Liver (tissue), 3 donors: ENCODE measurements around the gene GGN.

Source experiments
- ATF3 ChIP-seq: IDR thresholded peaks from 2 replicates; pipeline ENCODE4 v1.6.1; 2016; ENCODE audit warnings: antibody characterized with exemption
- CTCF ChIP-seq: fragments of 150-350 bp; IDR thresholded peaks from 2 replicates; pipeline ENCODE4 v1.5.1; 2017; ENCODE audit warnings: improper control_type of control experiment, low read depth, low read length; ENCODE audit not compliant: missing input control
- FOXA1 ChIP-seq: IDR thresholded peaks from 2 replicates; pipeline ENCODE4 v1.6.1; 2016; ENCODE audit warnings: antibody characterized with exemption
- GABPA ChIP-seq, 2 donors: IDR thresholded peaks in 1 of 2; conservative IDR thresholded peaks in 1 of 2; 2 replicates each; pipeline ENCODE4 v1.6.1; 2016; ENCODE audit warnings: antibody characterized with exemption in 2 of 2, mild to moderate bottlenecking in 1 of 2, moderate library complexity in 1 of 2
- HNF4A ChIP-seq, 2 donors: conservative IDR thresholded peaks; 2 replicates each; pipeline ENCODE4 v1.6.1; 2016; ENCODE audit warnings: antibody characterized with exemption in 2 of 2, mild to moderate bottlenecking in 2 of 2
- JUND ChIP-seq, 2 donors: IDR thresholded peaks; 2 replicates each; pipeline ENCODE4 v1.6.1; 2016; ENCODE audit warnings: antibody characterized with exemption in 2 of 2
- MAX ChIP-seq: IDR thresholded peaks from 2 replicates; pipeline ENCODE4 v1.6.1; 2016; ENCODE audit warnings: antibody characterized with exemption
- RAD21 ChIP-seq, 2 donors: IDR thresholded peaks; 2 replicates each; pipeline ENCODE4 v1.6.1; 2016; ENCODE audit warnings: antibody characterized with exemption in 2 of 2, mild to moderate bottlenecking in 2 of 2
- REST ChIP-seq: IDR thresholded peaks from 2 replicates; pipeline ENCODE4 v1.6.1; 2016; ENCODE audit warnings: antibody characterized with exemption, mild to moderate bottlenecking
- SP1 ChIP-seq: IDR thresholded peaks from 2 replicates; pipeline ENCODE4 v1.6.1; 2018; ENCODE audit warnings: antibody characterized with exemption, mild to moderate bottlenecking
- YY1 ChIP-seq: IDR thresholded peaks from 2 replicates; pipeline ENCODE4 v1.6.1; 2016; ENCODE audit warnings: antibody characterized with exemption, mild to moderate bottlenecking
- donor health status: healthy.
- donor health status: healthy.

GRCh38 chr19:38402623-38402966 lies 14.8 kb upstream of the GGN start:
- no peak for TF ChIP-seq CTCF
- TF ChIP-seq YY1 = no peak
- TF ChIP-seq SP1 = no peak
- TF ChIP-seq MAX = no peak
- no peak for TF ChIP-seq REST
- no peak for TF ChIP-seq HNF4A (conservative IDR thresholded peaks at IDR 0.05)
- TF ChIP-seq FOXA1 = no peak
- TF ChIP-seq RAD21 (IDR thresholded peaks at IDR 0.05) = no peak
- TF ChIP-seq JUND (IDR thresholded peaks at IDR 0.05) = no peak
- no peak for TF ChIP-seq ATF3
- TF ChIP-seq GABPA (IDR thresholded peaks at IDR 0.05 in 1 of 2, conservative IDR thresholded peaks at IDR 0.05 in 1 of 2) = no peak
